HG02759 (cell line): Measurements from ENCODE around the gene BPIFA1.

Experiments used
- ATAC-seq: cut with Tn5 transposase; IDR thresholded peaks from one replicate; pipeline ENCODE4 v1.9.1; 2021; ENCODE audit warnings: mild to moderate bottlenecking, moderate library complexity; ENCODE audit not compliant: unreplicated experiment

Gene BPIFA1

DNA sequence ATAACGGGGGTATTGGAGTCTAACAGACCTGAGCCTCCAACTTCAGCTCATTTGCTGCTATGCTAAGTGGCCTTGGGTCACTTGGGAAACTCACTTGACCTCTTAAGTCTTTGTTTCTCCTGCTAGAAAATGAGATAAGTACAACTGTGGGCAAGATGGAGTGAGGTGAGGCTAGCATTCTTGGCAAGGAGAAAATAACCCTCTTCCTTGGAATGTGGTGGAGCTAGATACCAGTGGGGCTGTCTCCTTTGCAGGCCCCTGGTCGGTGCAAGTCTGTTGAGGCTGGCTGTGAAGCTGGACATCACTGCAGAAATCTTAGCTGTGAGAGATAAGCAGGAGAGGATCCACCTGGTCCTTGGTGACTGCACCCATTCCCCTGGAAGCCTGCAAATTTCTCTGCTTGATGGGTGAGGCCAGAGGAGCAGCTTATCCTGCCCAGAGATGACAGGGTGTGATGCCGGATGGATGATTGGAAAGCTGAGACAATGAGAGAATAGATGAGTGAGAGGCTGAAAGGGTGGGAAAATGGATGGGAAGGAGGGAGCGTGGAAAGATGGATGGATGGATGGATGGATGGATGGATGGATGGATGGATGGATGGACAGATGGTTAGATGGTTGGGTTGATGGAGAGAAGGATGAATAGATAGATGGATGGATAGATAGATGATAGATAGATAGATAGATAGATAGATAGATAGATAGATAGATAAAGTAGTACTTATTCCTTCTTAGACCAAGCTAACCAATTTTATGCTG is 4.4 kb downstream of the BPIFA1 start:
- no peak for ATAC-seq

DNA sequence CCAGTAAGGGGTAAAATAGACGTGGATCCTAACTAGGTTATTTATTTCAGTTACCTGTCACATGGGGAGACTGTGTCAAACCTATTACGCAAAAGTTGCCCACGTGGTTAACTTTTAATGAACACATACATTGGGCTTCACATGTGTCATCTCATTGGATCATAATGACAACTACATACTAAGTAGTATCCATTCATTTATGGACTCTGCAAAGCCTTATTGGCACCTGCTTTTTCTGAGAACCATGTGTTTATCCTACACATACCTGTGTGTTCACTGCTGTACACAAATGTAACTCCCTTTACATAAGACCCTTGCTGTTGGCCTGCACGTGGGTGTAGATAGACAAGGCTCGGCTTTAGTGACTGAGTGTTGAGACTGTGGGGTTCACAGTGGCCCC is 5.1 kb downstream of the BPIFA1 start:
- no peak for ATAC-seq

DNA sequence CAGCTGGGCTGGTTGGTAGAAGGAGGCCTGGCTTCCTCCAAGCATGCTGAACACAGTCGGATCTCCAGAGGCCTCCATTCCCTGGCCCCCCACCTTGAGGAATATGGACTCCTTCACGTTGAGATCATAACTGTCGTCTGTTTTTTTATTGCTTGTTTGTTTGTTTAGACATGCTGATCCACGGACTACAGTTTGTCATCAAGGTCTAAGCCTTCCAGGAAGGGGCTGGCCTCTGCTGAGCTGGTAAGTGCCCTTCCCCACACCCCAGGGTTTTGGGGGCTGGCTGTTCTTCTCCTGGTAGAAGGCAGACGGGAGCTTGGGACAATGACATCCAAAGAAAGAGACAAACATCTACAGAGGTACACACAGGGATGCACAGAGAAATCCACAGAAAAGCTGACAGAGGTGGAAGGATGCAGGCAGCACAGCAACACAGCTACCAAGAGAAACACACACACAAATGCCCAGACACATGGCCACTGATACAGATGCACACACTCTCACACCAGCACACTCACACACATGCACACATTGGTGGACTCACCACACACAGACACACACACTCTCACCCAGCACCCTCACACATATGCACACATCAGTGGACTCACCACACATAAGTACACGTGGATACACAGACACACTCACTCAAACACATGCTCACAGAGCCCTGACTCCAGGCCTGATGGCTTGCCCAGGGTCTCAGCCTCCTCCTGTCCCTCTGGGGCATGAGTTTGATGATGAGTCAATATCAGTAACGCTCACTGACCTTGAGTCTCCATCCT is 6.7 kb downstream of the BPIFA1 start:
- ATAC-seq, result no peak

DNA sequence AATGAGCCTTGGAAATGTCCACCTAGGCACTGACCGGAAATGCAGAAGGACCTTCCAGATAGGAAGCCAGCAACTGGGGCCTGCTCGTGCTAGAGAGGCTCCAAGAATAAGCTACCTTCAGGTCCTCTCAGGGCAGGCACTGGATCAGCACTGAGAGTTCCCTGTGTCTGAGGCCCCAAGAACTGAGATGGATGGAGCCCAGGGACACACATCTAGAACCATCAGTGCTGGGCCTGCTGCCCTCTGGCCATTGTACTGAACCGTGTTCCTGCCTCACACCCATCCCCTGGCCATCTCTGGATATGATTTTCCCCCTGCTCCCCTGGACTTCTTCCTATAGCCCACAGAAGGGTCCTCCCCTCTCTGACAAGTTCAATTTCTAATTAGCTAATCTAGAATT is 10.3 kb downstream of the BPIFA1 start:
- ATAC-seq, result no peak

DNA sequence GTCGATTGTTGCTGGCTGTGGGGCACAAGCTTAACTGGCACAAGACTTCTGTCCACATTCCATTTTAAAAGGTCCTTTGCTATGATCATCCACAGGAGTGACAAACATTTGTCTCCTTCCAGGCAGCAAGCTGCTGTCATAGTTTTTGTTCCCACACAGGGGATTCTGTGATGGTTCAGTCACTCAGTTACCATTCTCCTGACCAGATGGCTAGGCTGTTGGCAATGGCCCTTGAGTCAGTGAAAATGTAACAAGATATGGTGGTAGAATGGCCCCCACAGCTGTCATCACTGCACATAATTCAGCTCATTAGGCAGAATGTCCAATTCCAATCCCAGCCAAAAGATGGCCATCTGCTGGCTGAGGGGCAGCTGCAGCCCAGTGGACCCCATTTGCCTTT is 13.7 kb downstream of the BPIFA1 start:
- ATAC-seq, result no peak

DNA sequence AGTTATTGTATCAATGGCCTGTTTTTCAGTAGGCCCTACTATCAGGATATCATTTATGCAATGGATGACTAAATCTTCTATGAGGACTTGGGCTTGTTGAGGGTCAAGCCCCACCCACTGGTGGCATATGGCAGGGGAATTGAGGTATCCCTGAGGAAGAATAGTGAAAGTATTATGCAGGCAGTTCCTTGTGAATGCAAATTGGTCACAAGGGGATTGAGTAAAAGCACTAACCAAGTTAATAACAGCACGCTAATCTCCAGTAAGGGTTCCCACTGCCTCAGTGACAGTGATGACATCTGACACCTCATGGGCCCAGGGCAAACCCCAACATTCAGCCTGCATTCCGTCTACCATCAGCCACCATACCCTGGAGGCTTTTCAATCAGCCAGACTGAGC is 14.9 kb downstream of the BPIFA1 start:
- ATAC-seq, result no peak

DNA sequence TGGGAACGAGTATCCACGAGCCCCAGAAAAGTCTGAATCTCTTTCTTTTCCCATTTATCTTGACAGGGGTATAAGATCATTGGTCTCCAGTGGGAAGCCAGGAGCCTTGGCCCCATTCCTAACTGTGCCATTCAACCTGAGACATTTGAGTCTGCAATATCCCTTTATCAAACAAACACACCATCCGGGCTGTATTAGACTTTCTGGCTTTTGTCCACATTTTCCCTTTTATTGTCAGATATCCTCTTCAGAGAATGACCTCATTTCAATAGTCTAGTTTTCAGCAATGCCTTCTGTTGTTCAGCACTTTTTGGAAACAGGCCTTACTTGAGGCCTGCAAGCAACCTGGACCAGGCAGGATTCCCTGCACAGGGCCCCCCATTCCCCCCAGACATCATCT is 15.7 kb downstream of the BPIFA1 start:
- ATAC-seq, result no peak

DNA sequence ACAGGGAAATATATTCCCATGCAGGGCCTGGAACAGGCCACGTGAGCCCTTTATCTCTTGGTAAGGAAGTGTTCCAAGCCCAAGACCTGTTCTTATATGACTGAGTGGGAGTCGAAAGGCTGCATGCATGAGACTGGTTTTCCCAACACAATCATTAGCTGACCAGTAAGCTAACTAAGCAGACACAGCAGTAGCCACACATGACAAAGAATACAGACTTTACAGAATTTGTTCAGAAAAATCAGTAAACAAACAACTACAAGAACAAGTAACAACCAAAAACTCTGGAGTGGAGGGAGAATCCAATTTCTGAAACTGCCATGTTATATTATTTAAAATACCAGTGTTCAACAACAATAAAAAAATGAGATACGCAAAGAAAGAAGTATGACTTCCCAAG is 16.7 kb downstream of the BPIFA1 start:
- ATAC-seq, result no peak

DNA sequence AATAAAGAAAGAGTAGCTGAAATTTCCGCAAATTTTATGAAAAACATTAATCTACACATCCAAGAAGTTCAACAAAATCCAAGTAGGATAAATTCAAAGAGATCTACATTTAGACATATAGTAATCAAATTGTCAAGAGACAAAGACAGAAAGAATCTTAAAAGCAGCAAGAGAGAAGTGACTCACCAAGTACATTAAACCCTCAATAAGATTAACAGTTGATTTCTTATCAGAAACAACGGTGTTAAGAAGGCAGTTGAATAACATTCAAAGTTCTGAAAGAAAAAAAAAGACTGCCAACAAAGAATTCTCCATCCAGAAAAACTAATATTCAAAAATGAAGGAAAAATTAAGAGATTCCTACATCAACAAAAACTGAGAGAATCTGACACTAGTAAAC is 19.2 kb downstream of the BPIFA1 start:
- ATAC-seq, result no peak

DNA sequence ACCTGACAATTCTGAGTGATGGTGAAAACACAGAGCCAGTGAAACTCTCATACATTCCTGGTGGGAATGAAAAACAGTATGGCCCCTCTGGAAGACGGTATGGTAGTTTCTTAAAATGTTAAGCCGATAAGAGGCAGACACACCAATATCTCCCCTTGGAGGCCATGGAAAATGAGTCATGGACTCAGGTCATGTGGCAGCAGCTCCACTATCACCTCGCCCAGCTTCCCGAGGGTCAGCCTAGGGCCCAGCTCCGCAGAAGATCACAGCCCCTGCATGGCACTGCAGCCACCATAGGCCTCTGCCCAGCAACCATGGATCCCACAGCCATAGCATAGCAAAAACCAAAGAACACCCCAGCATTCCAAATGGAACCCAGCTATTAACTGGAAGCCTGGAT is 21.4 kb downstream of the BPIFA1 start:
- no peak for ATAC-seq

DNA sequence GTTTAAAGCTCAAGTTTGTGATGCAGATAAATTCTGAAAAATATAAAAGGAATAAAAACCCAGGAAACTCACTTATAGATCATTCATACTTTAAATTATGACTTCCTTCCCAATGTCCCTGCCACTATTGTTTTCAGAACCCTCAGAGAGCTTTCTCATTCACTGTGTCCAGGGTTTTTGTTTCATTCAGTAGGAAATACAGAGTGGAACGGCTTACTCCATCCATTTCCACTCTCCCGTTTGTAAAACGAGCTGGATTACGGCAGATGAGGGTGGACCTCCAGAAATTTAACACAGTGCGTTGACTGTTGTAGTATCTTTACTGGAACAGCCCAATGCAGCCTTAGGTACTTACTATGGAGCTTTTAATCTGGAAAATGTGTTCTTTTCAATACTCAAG is 23.6 kb downstream of the BPIFA1 start:
- ATAC-seq, result no peak

DNA sequence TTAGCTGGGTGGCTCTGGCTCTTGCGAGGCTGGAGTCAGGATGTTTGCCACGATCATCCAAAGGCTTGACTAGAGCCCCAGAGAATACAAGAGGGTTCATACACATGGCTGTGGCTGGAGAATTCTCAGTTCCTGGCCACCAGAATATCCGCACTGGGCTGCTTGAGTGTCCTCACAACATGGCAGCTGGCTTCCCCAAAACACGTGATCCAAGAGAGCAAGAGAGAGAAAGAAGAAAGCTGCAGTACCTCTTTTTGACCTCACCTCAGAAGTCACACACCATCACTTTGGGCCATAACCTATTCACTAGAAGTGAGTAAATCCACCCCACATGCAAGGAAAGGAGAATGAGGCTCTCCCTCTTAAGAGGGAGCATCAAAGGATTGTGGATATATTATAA is 25.7 kb downstream of the BPIFA1 start:
- no peak for ATAC-seq

DNA sequence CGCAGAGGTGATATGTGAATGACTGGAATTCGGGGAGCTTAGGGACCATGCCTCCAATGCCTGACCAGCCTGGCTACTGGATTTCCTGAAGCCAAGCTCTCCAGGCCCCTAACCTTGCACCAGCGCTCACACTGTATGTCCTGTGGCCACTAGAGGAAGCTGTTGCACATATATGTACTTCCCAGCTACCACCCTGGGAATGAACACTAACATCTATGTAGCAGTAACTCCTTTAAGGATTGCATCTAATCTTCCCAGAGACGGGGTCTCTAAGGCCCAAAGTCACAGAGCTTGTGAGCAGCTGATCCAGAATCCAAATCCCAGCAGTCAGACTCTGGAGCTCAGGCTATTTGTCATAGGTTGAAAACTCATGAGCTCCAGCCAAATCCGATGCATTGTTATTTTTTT is 26.9 kb downstream of the BPIFA1 start:
- no peak for ATAC-seq

DNA sequence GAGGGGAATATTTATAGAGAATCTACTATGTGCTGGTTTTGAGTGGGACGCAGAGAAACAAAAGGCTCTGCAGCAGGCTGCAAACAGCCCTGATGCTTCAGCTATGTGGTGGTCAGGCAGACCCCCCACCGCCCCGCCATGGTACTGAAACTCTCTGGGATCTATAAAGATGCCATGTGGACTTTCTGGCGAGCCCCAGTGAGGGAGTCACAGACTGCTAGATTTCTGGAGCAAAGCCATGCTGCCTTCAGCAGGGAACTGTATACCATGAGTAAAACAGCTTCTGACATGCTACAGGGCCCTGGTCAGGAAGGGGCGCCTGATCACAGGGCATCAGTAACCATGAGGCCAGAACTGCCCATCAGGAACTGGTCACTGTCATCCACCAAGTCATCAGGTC is 28.0 kb downstream of the BPIFA1 start:
- no peak for ATAC-seq

DNA sequence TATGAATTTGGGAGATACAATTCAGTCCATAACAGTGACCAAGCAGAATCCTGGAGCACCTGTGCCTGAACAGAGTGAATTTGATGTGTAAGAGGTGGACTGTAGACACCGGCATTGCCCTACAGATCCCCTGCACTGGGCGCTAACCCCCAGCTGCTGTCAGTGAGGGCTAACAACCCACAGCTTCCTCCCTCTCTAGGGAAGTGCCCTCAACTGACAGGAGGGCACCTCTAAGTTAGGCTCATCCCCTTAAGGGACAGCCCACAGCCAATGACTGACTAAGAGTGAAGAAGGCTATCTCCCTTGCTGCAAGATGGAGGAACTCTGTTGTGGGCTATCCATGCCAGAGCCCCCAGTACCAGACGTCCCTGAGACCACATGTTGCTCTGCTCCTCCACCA is 31.9 kb downstream of the BPIFA1 start:
- no peak for ATAC-seq

DNA sequence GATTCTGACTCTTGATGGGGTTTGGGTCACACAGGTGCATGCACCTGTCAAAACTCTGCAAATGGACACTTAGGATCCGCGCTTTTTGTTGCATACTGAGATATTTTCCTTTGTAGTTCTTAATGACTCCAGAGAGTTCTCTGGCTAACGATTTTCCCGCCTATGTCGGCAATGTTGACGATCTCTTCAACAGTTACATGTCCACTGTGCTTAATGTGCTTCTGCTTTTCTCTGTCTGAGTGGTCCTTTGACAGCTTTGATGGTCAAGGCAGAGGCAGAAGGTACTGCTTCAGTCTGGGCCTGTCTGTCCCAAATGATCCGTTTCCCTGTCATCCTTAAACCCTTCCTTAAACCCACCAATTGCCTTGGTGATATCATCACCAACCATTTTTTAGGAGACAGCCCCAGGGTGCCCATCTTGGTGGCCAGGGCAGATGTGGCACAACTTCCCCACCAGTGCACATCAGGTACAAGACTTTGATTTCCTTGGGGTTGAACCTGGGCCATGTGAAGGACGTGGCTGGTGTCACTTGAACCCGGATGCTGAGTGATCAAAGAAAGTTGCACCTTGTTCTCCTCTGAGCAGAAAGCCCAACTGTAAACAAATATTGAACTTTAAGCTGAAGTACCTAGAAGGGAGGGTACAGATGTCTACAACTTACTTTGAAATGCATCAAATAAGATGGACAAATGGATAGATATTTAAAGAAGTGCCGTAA is 36.5 kb downstream of the BPIFA1 start:
- ATAC-seq, result no peak

DNA sequence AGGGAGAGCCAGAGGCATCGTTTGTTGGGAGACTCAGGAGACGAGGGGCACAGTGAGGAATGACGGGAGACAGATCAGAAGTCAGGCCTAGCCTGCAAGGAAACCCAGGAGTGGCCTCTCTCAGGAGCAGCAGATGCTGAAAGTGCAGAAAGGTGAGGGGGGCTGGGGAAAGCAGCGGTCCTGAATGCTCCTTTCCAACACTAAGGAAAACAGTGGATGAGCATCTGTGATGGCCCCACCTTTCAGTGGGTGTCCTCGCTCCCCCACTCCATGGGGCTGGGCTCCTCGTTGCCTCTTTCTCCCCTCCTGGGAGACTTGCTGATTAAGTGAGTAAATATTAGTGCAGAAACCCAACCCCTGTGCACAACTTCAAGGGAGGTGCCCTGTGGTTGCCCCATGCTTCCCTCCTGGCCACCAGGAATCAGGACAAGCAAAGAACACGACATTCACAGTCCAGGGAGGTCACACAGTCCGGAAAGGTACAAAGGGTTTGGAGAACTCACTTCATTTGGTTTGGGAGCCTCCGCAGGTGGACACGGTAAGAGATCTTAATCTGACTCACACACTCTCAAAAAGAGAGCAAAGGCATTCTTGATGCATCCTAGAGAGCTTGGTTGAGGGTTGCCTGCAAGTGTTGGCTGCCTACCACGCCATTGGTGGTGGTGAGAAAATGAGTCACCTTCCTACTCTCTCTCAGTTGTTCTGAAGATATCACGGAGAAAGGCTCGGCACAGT is 37.5 kb downstream of the BPIFA1 start:
- ATAC-seq, result no peak

DNA sequence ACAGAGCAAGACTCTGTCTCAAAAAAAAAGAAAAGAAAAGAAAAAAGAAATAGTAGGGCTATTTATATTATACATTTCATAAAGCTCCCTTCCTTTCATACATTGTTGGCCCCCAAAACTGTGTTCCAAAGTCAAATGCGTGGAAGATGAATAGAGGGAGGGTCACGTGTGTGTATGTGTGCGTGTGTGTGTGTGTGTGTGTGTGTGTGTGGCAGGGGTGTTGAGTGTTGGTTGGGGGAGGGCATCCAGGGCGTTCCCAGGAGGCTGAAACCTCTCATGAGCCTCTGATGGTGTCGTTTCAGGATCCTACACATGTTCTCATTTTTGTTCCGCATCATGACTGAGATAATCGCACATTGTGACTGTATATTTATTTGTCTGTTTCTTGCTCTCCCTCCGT is 39.4 kb downstream of the BPIFA1 start:
- ATAC-seq, result no peak

DNA sequence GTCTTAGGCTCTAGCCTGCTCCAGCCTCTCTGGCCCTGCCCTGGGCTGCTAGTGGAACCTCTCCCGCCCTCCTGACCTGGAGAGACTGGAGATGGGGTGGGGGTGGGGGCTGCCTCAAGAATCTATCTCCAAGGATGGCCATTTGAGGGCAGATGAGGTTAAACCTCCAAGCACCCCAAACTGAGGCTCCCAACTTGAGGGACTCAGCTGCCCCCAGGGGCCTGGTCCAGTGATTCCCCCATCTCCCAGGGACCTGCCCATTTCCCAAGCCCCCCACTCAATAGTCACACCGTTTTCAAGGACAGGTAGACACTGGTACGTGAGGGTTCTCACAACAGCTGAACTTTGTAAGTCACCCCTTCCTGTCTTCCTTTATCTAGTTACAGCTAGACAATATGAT is 40.1 kb downstream of the BPIFA1 start:
- no peak for ATAC-seq

DNA sequence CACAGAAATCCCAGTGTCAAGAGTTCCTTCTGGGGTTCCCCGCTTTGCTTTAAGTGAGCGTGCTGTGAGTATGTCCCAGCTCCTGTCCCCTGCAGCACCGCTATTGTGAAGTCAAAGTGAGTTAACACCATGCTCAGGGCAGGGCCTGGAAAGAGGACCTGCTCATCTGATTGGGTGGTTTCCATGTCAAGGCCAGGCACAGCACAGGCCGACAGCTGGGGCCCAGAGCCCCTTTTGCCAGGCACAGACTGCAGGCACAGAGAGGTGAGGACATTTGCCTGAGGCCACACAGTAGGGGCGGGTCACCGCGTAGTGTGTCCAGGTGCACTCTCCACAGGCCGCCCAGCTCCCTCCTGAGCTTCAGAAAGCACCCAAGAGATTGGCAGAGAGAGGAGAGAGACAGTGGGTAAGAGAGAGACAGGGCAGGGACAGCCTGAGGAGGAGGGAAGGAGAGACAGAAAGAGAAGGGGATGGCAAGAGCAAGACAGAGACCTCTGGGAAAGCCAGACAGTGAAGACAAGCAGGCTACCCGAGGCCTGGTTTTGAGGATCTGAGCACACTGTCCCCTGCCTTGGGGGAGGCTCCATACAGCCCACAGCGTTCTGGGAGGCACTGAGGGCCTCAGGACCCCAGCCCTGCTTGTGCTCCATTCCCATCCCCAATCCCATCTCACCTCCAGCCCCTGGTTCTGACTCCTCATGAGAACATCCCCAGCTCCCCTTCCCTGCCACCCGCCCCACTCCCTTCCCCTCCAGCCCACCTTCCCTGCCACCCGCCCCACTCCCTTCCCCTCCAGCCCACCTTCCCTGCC is 40.7 kb downstream of the BPIFA1 start:
- ATAC-seq, result no peak
